Measurements from ENCODE around the gene TMC7.
"Not testable (repeated sequence)": the region's sequence is repeated elsewhere in the genome, so short reads cannot be mapped to it uniquely, and the experiment has no call there.

The TMC7 gene

DNA sequence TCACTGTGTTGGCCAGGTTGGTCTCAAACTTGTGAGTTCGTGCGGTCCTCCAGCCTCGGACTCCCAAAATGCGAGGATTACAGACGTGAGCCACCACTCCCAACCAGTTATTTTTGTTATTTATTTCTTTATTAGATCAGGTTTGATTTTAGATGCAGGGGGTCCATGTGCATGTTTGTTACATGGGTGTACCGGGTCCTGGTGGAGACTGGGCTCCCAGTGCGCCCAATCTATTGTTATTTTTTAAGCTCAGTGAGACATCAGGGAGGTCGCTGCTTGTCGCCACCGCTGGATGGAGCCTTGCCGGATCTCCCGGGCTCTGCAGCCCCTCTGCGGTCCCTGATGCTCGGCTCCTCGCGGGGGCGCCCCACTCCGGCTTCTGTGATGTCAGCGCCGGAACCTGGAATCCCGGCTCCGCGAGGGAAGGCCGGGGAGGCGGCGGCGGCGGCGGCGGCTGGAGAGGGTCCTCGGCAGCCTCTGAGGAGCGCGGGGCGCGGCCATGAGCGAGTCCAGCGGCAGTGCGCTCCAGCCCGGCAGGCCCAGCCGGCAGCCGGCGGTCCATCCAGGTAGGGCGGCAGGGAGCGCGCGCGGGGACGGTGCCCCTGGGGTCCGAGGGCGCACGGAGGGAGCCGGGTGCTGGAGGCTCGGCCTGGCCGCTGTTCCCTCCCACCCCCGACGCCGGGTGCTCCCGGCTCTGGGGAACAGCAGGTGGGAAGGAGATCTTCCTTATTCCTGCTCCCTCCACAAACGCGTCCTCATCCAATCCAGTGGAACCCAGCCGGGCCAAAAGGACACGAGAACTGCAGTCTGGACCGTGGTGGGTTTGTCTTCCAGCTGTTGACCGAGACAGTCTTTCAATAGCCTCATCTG is at the start of gene TMC7:
TSS of gene TMC7 (plus strand) at position 370 of the 870 bp plus-strand sequence. CDS start at position 500, 130 bp downstream.
- peak; percentile 87 for DNase-seq (ENCODE audit: low spot score)

DNA sequence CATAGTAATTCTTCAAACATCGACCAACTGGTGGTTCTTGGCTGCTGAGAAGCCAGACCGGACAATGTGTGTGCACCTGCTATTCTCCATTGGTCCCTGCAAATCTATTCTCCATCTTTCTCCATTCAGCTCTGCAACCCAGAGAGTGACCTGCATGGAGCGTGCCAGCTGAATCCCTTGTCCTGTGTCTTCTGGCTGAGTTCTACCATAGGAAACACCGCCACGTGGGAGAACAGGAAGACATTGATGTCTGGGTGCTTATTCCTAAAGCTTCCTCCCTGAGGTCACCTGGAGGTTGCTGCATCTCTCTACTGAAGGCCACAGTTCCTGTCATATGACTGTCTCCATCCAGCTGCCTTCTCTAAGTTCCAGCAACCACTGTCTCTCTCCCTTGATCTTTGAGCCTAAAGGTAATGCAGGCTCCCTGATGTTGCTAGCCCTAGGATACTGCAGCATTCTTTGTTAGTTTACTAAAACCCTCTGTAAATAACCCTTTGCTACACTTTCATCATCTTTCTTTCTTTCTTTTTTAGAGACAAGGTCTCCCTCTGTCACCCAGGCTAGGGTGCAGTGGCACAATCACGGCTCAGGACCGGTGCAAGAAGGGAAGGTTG is 46.9 kb upstream of the TMC7 start:
- DNase-seq (ENCODE audit: low spot score) = no peak

DNA sequence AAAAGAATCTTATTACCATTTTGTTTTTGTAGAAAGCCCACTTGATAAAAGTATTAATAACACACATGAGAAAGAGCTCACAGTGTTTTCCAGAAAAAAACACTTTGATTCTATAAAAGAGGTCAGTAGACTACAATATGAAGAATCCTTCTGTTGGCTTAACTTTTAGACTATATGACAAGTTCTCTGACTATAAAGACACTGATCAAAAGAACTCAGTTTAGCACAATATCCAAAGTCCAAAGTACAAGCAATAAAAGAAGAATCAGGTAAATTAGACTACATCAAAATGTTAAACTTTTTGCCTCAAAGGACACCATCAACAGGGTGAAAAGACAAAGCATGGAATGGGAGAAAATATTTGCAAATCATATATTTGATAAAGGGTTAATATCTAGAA is 46.3 kb upstream of the TMC7 start:
- DNase-seq (ENCODE audit: low spot score) = no peak

DNA sequence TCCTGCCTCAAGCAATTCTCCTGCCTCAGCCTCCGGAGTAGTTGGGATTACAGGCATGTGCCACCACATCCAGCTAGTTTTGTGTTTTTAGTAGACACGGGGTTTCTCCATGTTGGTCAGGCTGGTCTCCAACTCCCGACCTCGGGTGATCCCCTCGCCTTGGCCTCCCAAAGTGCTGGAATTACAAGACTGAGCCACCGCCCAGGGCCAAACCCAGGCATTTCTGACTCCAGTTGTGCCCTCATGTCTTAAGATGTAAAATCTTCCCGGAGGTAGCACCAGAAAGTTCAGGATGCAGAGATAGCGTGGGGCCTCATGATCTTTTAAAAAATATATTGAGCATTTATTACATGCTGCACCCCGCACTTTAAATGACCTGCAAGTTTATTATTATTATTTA is 44.7 kb upstream of the TMC7 start:
- DNase-seq (ENCODE audit: low spot score) = no peak

DNA sequence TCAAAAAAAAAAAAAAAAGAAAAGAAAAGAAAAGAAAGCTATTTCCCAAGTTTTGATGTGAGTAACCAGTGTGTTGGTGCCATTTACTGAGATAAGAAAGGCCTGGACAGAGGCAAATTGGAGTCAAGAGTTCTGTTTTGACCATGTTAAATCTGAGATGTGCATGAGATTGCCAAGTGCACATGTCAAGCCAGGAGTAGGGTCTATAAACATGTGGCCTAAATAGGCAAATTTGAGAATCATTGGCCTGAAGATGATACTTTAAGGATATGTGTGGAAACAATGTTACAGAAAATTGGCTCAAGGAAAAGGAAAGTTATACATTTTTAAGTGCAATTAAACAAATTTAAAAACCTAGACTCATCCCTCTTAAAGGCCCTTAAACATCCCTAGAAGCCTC is 42.3 kb upstream of the TMC7 start:
- no peak for DNase-seq (ENCODE audit: low spot score)

DNA sequence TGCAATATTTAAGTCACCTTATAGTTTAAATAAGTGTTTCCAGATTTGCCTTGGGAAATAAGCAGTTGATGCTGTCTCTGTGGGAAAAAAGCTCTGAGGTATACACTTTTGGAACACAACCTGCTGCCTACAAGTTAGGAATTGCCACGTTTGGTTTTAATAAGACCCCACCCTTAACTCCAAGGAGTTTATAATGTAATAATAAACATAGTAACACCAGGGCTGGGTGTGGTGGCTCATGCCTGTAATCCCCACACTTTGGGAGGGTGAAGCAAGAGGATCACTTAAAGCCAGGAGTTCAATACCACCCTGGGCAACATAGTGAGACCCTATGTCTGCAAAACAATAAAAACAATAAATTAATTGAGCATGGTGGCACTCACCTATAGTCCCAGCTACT is 41.7 kb upstream of the TMC7 start:
- no peak for DNase-seq (ENCODE audit: low spot score)

DNA sequence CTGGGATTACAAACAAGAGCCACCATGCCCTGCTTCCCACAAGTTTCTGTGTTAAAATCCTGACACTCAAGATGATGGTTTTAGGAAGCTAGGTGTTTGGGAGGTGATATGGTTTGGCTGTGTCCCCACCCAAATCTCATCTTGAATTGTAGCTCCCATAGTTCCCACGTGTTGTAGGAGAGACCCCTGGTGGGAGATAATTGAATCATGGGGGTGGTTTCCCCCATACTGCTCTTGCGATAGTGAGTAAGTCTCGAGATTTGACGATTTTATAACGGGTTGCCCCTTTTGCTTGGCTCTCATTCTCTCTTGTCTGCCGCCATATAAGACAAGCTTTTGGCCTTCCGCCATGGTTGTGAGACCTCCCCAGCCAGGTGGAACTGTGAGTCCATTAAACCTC is 40.3 kb upstream of the TMC7 start:
- no peak for DNase-seq (ENCODE audit: low spot score)

DNA sequence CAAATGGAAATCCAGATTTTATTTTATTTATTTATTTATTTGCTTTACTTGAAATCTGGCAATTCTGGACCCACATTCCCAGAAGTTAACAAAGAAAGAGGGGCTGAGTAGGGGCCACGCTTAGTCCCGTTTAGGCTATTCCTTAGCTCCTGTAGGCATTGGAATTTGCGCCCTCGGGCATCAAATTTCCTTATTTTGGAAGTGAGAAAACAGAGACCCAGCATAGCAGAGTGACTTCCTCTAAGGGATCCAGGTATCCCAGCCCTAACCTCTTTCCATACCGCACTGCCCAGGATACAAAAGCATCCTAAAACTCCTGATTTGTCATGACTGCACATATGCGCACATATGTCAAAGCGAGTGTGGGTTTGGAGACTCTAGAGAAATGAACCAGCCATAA is 38.5 kb upstream of the TMC7 start:
- no peak for DNase-seq (ENCODE audit: low spot score)

DNA sequence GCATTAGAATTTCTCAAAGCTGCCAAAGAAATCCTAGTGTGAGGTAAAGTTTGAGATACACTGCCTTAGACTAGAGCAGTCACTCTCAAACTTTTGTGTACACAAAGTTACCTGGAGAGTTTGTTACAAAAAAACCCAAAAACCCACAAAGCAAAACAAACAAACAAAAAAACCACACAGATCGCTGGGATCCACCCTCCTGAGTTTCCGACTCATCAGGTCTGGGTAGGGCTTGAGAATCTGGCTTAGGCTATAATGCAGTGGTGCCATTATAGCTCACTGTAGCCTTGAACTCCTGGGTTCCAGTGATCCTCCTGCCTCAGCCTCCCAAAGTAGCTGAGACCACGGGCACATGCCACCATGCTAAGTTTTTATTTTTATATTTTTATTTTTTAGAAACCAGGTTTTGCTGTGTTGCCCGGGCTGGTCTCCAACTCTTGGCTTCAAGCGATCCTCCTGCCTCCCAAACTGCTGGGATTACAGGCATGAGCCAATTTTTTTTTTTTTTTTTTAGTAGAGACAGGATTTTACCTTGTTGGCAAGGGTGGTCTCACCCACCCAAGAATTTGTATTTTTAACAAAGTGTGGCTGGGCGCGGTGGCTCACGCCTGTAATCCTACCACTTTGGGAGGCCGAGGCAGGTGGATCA is 35.2 kb upstream of the TMC7 start:
- no peak for DNase-seq (ENCODE audit: low spot score)

DNA sequence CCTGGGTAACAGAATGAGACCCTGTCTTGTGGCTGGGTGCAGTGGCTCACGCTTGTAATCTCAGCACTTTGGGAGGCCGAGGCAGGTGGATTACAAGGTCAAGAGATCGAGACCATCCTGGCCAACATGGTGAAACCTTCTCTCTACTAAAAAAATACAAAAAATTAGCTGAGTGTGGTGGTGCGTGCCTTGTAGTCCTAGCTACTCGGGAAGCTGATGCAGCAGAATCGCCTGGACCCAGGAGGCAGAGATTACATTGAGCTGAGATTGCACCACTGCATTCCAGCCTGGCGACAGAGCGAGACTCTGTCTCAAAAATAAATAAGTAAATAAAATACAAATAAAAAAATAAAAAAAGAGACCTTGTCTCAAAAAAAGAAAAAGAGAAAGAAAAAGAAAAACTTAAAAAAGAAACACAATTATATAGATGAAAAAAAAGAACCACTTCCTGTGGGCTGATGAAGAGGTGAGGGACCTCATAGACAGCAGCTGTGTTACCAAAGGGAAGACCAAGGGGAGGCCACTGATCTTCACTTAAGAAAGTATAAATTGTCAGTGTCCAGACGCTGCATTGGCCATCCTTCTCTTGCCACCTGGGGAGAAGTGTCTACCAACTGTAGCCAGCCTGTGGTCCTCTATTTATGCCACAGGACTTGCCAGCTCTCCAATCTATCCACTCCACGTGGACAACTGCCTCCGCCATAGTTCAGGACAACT is 33.1 kb upstream of the TMC7 start:
- DNase-seq (ENCODE audit: low spot score) = no peak

DNA sequence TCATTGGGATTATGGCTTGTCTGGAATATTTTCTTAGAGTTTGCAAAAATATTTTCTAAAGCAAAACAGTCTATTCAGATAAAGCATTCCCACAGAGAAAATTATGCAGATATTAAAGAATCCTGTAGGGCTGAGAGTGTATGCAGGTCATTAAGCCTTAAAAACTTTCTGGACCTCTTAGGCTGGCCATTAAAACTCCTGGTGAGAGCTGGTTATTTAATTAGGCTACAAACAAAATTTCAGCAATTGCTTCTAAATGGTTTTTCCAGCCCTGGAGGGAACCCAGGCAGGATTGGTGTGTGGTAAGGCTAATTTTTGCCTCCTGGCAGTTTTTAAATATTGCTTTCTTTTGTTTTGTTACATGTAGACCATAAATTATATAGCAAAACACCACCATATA is 30.2 kb upstream of the TMC7 start:
- DNase-seq (ENCODE audit: low spot score) = no peak

DNA sequence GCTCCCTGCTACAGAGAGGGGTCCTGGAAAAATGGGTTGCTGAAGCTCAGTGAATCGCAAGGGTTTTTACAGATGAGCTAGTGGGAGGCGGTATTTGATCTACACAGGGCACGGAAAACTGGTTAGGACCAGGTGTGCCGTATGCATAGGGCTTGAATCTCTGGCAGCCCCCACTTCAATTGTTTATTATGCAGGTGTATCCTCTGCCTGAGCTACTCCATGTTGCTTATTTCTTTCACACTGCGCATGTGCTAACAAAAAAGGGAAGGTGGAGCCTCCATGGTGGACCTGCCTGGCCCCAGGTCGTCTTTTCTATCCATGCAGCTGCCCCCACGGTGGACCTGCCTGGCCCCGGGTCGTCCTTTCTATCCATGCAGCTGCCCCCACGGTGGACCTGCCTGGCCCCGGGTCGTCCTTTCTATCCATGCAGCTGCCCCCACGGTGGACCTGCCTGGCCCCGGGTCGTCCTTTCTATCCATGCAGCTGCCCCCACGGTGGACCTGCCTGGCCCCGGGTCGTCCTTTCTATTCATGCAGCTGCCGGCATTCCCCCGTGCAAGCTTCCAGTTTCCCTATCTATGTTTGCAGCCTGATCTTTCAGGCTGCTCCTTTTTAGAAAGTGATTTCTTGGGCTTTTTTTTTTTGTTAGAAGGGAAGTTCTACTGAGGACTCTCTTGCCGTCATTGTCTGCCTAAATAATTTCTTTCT is 27.7 kb upstream of the TMC7 start:
- not testable (repeated sequence) for DNase-seq (ENCODE audit: low spot score)

DNA sequence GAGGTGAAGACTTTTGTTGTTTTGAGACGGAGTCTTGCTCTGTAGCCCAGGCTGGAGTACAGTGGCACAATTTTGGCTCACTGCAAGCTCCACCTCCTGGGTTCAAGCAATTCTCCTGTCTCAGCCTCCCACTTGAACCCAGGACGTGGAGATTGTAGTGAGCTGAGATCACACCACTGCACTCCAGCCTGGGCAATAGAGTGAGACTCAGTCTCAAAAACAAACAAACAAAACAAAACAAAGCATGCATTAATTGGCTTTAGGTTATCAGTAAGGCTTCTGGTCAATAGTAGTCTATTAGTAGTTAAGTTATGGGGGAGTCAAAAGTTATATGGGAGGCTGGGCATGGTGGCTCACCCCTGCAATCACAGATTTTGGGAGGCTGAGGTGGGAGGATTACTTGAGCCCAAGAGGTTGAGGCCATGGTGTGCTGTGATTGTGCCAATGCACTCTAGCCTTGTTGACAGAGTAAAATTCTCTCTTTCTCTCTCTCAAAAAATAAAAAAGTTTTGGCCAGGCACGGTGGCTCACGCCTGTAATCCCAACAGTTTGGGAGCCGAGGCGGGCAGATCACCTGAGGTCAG is 27.0 kb upstream of the TMC7 start:
- not testable (repeated sequence) for DNase-seq (ENCODE audit: low spot score)

DNA sequence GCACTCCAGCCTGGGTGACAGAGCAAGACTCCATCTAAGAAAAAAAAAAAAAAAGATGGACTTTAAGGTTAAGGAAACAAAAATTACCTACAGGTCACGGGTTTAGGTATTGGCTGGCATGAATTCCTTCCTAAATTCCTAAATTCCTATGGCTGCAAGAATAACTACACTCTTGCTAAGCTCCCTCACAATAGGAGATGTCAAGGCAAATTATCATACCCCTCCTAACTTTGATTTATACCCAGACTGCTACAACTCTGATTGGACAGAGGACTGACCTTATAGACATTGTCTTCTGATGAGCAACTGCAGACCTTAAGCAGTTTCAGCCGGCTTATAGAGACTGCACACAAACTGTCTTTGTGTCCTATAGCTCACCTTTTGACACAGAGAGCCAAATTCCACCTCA is 25.1 kb upstream of the TMC7 start:
- DNase-seq (ENCODE audit: low spot score) = no peak

DNA sequence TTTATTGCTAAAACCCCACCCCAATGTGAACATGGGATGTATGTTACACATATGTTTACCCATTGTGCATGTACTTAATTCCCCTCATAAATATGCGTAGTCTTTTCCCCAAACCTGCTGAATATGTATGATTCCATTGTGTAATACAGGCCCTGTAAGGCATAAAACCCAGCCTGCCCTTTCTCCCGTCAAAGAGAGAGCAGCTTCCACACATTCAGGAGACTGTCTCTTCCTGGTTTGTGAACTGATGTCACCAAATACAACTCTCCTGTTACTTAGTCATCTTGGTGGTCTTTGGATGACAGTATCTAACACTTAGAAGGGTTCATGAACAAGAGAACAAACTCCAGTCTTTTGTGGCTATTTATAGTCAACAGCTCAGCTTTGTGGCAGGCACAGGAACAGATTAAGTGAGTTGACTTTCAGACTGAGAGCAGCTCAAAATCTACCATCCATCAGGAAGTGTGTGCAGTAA is 24.7 kb upstream of the TMC7 start:
- peak; percentile 23 for DNase-seq (ENCODE audit: low spot score)

DNA sequence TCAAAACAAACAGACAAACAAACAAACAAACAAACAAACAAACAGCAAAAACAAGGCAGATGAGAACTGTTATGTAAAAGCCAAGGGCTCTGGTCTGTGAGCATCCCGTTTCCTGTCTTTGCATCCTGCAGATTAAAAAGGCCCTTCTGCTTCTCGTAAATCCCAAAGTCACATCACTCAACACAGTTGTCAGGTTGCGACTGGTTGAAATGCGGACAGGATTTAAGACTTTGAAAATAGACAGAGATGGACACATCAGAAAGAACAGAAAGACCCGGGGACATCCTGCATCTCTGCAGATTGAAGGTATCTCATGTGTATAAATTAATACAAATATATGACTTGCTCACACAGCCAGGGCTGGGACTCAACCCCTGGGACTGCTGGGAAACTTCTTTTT is 18.2 kb upstream of the TMC7 start:
- no peak for DNase-seq (ENCODE audit: low spot score)

DNA sequence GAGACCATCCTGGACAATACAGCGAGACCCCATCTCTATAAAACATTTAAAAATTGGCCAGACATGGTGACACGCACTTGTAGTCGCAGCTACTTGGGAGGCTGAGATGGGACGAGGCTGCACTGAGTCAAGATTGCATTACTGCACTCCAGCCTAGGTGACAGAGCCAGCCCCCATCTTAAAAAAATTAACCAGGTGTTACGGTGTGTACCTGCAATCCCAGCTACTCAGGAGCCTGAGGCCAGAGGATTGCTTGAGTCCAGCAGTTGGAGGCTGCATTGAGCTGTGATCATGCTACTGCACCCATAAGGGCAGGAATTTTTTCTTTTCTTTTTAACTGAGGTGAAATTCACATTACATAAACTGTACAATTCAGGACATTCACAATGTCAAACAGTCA is 16.9 kb upstream of the TMC7 start:
- no peak for DNase-seq (ENCODE audit: low spot score)

DNA sequence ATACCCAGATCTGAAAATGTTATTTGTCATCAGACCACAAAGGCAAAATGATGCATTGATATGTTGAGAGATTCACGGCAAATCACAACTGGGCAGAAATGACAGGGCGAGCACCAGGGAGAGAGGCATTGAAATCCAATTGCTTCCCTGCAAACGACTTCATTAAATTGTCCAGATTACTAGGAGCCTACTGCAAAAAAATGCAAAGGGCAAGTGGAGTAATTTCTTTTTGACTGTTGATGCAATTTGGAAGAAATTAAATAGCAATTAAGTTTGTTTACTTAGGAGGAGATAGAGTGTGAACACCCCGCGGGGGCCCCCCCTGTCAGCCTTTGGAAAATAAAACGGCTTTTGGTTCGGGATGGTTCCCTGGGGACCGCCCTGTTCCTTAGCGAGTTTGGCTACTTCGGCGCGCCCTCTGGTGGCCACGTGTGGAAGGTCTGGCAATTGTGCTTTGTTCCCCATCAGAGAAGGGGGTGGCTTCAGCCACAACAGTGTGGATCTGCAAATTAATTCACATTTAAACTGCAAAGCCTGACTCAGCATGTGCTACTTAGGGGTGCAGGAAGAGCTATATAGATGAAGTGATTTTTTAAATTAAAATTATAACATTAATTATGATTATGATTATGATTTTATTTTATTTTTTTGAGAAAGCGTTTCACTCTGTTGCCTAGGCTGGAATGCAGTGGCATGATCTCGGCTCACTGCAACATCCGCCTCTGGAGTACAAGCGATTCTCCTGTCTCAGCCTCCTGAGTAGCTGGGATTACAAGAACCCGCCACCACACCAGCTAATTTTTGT is 14.5 kb upstream of the TMC7 start:
- DNase-seq (ENCODE audit: low spot score) = peak; percentile 81

DNA sequence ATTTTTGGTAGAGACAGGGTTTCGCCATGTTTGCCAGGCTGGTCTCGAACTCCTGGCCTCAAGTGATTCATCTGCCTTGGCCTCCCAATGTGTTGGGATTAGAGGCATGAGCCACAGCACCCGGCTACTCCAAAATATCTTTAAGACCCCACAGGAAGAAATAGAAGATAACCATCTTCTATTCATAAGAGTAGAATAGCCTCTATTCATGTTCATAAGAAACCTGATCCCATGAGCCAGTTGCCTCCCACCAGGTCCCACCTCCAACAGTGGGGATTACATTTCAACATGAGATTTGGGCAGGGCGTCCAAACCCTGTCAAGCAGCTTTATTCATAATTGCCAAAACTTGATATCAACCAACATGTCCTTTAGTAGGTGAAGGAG is 13.9 kb upstream of the TMC7 start:
- DNase-seq (ENCODE audit: low spot score) = no peak

DNA sequence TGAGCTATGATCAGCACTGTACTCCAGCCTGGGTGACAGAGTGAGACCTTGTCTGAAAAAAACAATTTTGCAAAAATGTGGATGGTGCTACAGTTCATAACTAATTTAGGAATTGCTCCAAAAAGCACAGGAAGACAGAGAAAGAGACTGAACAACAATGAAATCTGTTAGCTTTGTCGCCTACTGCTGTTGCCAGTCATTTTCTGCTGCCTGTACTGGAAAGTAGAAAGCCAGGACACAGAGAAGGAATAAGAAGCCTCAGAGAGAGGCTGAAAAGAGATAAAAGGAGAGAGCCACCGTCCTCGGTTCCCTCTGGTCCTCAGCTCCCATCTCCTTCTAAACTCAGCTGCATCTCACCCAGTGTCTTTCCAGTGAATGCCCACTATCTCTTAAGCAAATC is 8.6 kb upstream of the TMC7 start:
- no peak for DNase-seq (ENCODE audit: low spot score)

DNA sequence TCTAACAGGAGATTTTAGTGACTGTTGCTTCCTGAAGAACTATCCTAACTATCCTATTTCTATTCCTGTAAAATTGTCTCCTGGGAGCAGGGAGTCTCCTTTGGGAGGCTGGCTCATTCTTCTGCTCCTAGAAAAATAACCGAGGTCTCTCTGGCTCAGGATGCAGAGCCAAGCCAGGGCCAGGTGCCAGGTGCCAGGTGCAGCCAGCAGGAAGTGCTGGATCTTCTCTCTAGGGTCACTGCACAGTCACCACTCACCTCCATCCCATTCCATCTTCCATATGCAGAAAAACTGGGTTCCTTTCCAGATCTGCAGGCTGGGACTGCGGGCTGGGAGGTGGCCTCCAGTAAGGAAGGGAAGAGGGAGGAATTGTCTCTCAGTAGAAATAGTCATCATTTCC is 3.8 kb upstream of the TMC7 start:
- DNase-seq (ENCODE audit: low spot score) = no peak
